Cardiac muscle cell (in vitro differentiated cells and primary cell): ENCODE results near the gene PPP1R27. TPM values are rescaled to one million over a fixed set of nuclear protein-coding genes. Genes with fewer than 3 reads are reported as not detected.

Source experiments
- DNase-seq, 2 donors: peaks; one replicate each; pipeline versions ENCODE4 v3.0.0 to v3.0.0-alpha.2; 2010 to 2017; ENCODE audit warnings: low read depth in 1 of 2, low spot score in 1 of 2
- H3K27ac ChIP-seq: fragments of 200-600 bp; sonication (generic); 2 replicates; pipeline ENCODE4 v1.5.1; 2016
- H3K27me3 ChIP-seq: fragments of 200-600 bp; sonication (generic); 2 replicates; pipeline ENCODE4 v1.6.0; 2016; ENCODE audit warnings: control low read depth
- H3K36me3 ChIP-seq: fragments of 200-600 bp; sonication (generic); 2 replicates; pipeline ENCODE4 v1.5.1; 2016; ENCODE audit warnings: control low read depth
- H3K4me1 ChIP-seq: fragments of 200-600 bp; sonication (generic); 2 replicates; pipeline ENCODE4 v1.8.1; 2017; ENCODE audit warnings: low read depth, mild to moderate bottlenecking, mixed run types
- H3K4me3 ChIP-seq: fragments of 200-600 bp; sonication (generic); 2 replicates; pipeline ENCODE4 v1.5.1; 2016; ENCODE audit warnings: mild to moderate bottlenecking
- H3K9me3 ChIP-seq: fragments of 200-600 bp; sonication (generic); 2 replicates; pipeline ENCODE4 v1.5.1; 2017; ENCODE audit warnings: low read depth, mild to moderate bottlenecking, control low read depth
- polyA plus RNA-seq: library from polyadenylated mRNA; unstranded; fragments of >200 nt; fragmentation: Nextera tagmentation; extraction: Ambion mirVana; gene quantifications from 2 replicates; pipeline ENCODE4 v1.2.1, GENCODE V29; 2016
- total RNA-seq: library from RNA; depleted of rRNA; stranded (reverse); fragments of >200 nt; gene quantifications from 2 replicates; pipeline ENCODE4 v1.2.3, GENCODE V29; 2016
- TF ChIP-seq, protein P1 (sequence below): IDR thresholded peaks from 2 replicates; pipeline ENCODE4 v1.5.1; 2012; ENCODE audit warnings: low read depth, mild to moderate bottlenecking, low read length

Gene PPP1R27
- total and polyA plus RNA-seq, 2 experiments from 2014 or later, result not detected

- TF ChIP-seq, protein P1, sequence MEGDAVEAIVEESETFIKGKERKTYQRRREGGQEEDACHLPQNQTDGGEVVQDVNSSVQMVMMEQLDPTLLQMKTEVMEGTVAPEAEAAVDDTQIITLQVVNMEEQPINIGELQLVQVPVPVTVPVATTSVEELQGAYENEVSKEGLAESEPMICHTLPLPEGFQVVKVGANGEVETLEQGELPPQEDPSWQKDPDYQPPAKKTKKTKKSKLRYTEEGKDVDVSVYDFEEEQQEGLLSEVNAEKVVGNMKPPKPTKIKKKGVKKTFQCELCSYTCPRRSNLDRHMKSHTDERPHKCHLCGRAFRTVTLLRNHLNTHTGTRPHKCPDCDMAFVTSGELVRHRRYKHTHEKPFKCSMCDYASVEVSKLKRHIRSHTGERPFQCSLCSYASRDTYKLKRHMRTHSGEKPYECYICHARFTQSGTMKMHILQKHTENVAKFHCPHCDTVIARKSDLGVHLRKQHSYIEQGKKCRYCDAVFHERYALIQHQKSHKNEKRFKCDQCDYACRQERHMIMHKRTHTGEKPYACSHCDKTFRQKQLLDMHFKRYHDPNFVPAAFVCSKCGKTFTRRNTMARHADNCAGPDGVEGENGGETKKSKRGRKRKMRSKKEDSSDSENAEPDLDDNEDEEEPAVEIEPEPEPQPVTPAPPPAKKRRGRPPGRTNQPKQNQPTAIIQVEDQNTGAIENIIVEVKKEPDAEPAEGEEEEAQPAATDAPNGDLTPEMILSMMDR, result no peak
- peak overlapping the region; percentile 92 for H3K27ac ChIP-seq
- peaks cover 5% of the 10 kb centered on the region for H3K4me1 ChIP-seq
- H3K36me3 ChIP-seq, result no peaks in the 10 kb centered on the region
- H3K4me3 ChIP-seq, result peak overlapping the region; percentile 78
- no peak for DNase-seq
- no peaks in the 10 kb centered on the region for H3K27me3 ChIP-seq
- H3K9me3 ChIP-seq, result no peaks in the 10 kb centered on the region
Measured at GRCh38 chr17:81833921-81834830, 674 bp downstream of the PPP1R27 start.

DNA sequence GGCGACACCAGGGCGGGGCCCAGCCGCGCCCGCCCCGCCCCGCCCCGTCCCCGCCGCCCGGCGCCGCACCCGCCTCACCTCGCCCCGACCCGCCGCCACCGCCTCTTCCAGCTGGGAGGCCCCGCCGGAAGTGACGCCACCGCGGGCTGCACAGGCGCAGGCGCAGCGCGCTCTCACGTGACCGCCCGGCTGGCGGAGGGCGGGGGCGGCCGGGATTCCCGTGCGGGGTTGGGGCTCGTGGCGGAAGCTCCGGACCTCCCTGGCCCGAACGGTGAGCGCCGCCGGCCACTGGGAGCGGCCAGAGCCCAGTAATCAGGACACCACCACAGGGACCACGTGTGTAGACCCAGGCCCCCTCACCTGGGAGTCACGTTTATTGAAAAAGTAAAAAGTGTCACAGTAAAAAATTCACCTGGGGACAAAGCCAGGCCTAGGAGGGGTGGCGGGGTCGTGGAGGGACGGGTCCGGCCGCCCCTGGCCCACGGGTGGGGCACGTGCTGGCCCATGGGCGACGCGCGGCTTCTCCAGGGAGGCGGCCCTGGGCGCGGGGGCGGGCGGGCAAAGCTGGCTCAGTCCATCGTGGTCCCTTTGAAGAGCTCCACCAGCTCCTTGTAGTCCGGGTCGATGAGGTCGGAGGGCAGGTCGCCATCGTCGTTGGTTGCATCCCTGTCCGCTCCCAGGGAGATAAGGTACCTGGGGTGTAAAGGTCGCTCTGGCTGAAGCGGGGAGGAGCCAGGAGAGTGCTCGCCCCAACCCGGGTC, 1.5 kb downstream of the PPP1R27 start, which contains the start of gene MCRIP1:
Gene MCRIP1, minus strand, starts transcription at position 132 of the 761 bp plus-strand sequence. CDS start 8,785 bp downstream, outside the sequence.
- peak; percentile 96 to 98 for DNase-seq
- Histone ChIP-seq H3K27ac (peak within 1 kb of the TSS; percentile 92), H3K4me1 (no peaks in the 10 kb centered on the region), H3K9me3 (no peaks in the 10 kb centered on the region), H3K27me3 (no peaks in the 10 kb centered on the region), H3K36me3 (no peaks in the 10 kb centered on the region), H3K4me3 (peak within 1 kb of the TSS; percentile 91)
- TF ChIP-seq, protein P1, result no peak

- Histone ChIP-seq H3K27me3 (no peaks in the 10 kb centered on the region), H3K36me3 (no peaks in the 10 kb centered on the region), H3K27ac (peak overlapping the region; percentile 62), H3K9me3 (no peaks in the 10 kb centered on the region), H3K4me3 (peak overlapping the region; percentile 91), H3K4me1 (no peaks in the 10 kb centered on the region)
- TF ChIP-seq, protein P1, result no peak
- peak in 1 of 2 donors; percentile 17 for DNase-seq
Measured at GRCh38 chr17:81832608-81833159, 2.2 kb downstream of the PPP1R27 start.

DNA sequence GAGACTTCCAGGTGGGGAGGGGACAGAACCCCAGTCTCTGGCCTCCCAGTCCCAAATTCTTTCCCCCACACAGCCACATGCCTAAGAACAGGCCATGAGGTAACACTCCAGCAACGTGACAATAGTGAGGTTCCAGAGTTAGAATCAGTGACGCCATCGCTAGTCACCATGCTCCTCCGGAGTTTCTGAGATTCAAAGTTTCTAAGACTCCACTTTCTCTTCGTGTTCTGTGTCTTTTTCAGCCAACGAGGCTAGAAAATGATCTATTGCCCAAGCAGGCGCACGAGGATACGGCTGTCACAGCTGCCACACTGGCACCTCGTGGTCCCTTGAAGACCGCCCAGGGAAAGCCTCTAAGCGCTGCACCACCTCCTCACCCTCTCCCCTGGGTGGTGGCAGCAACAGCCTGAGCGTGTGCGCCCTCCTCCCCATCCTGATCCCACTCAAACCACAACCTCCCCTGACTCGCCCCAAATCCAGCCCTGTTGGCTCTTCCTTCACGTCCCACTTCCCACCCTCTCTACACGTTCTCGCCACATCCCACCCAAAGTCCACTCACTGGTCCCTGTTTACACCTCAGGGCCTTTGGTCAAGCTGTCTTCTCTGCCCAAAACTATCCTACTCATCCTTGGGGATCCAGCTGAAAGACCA, 2.8 kb downstream of the PPP1R27 start:
- Histone ChIP-seq H3K36me3 (no peaks in the 10 kb centered on the region), H3K27ac (peak overlapping the region; percentile 62), H3K27me3 (no peaks in the 10 kb centered on the region), H3K9me3 (no peaks in the 10 kb centered on the region), H3K4me1 (no peaks in the 10 kb centered on the region), H3K4me3 (peak overlapping the region; percentile 91)
- no peak for DNase-seq
- TF ChIP-seq, protein P1, result no peak

DNA sequence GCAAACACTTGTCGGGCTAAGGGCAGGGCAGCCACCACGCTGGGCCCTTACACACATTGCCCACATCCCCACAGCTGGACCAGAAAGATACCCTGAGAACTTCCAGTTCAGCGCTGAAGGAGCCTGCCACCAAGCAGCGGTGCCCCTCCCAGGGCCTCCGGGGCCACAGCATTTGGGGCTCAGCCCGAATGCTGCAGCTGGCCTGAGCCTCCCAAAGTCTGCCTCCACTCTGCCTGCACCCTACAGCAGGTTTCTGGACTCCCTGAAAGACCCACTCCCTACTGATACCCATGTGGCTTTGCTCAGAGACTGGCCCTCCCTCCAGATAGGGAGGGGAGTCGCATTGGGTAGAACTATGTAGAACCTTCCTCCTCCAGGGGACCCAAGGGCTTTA, 3.3 kb downstream of the PPP1R27 start:
- H3K4me3 ChIP-seq, result no peak overlapping the region
- H3K27me3 ChIP-seq, result no peaks in the 10 kb centered on the region
- H3K36me3 ChIP-seq, result no peaks in the 10 kb centered on the region
- H3K9me3 ChIP-seq, result no peaks in the 10 kb centered on the region
- no peak for DNase-seq
- H3K4me1 ChIP-seq, result no peaks in the 10 kb centered on the region
- no peak overlapping the region for H3K27ac ChIP-seq
- TF ChIP-seq, protein P1, result no peak
